ENCODE measurements around the gene SIGLEC5.
"Not testable (repeated sequence)": the region's sequence is repeated elsewhere in the genome, so short reads cannot be mapped to it uniquely, and the experiment has no call there.

Gene SIGLEC5, protein sequence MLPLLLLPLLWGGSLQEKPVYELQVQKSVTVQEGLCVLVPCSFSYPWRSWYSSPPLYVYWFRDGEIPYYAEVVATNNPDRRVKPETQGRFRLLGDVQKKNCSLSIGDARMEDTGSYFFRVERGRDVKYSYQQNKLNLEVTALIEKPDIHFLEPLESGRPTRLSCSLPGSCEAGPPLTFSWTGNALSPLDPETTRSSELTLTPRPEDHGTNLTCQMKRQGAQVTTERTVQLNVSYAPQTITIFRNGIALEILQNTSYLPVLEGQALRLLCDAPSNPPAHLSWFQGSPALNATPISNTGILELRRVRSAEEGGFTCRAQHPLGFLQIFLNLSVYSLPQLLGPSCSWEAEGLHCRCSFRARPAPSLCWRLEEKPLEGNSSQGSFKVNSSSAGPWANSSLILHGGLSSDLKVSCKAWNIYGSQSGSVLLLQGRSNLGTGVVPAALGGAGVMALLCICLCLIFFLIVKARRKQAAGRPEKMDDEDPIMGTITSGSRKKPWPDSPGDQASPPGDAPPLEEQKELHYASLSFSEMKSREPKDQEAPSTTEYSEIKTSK

DNA sequence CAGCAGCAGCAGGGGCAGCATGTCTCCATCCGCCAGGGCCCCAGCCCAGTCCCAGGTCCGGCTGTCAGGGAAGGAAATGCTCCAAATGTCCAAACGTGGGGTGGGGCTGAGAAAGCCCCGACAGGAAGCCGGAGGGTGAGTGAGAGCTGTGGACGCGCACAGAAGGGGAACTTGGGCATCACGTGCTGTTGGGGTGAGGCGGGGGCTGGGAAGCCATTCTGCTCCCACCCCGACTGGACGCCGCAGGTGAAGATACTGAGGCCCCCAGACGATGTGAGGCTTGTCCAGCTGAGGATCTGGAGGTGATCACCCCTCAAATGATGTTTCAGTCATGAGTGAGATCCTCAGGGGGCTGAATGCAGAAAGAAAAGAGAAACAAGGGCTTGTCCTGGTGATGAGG is at the start of gene SIGLEC5:
Gene SIGLEC5, minus strand, starts transcription at position 87 of the 400 bp plus-strand sequence. Its CDS starts 66 bp downstream, at position 21.
- DNase-seq, result not testable (repeated sequence)

DNA sequence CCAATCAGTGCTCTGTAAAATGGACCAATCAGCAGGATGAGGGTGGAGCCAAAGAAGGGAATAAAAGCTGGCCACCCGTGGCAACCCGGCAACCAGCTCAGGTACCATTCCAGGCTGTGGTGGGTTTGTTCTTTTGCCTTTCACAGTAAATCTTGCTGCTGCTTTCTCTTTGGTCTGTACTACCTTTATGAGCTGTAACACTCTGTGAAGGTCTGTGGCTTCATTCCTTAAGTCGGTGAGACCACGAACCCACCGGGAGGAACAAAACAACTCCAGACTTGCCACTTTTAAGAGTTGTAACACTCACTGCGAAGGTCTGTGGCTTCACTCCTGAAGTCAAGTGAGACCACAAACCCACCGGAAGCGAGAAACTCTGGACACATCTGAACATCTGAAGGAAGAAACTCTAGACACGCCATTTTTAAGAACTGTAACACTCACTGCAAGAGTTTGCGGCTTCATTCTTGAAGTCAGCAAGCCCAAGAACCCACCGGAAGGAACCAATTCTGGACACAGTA is 46.4 kb upstream of the SIGLEC5 start:
- no peak for DNase-seq

DNA sequence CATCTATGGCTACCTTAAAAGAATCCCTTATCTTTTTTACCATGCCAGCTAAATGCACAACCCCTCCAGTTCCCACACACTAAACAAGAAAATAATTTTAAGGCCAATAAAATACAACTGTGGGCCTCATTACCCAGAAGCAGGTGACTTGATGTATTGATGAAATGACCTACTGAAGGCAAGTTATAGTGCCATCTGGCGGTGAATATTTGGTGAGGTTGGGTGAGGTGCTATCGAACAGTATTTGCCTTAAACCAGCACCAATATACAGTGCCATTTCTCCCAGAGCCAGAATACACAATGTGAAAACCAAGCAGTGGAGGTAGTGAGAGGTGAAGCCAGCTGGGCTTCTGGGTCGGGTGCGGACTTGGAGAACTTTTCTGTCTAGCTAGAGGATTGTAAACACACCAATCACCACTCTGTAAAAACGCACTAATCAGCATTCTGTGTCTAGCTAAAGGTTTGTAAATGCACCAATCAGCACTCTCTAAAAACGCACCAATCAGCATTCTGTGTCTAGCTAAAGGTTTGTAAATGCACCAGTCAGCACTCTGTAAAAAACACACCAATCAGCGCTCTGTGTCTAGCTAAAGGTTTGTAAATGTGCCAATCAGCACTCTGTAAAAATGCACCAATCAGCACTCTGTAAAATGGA is 45.8 kb upstream of the SIGLEC5 start:
- not testable (repeated sequence) for DNase-seq

DNA sequence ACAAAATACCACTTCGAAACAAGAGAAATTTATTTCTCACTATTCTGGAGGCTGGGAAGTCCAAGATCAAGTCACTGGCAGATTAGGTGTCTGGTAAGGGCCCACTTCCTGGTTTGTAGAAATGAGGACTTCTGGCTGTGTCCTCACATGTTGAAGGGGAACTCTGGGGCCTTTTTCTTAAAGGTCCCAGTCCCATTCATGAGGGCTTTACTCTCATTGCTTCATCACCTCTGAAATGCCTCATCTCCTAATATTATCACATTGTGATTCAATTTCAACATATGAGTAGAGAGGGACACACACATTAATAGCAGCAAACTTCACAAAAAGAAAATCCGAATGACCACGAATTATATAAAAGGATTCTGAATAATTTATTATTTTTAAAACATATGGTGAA is 38.0 kb upstream of the SIGLEC5 start:
- no peak for DNase-seq

DNA sequence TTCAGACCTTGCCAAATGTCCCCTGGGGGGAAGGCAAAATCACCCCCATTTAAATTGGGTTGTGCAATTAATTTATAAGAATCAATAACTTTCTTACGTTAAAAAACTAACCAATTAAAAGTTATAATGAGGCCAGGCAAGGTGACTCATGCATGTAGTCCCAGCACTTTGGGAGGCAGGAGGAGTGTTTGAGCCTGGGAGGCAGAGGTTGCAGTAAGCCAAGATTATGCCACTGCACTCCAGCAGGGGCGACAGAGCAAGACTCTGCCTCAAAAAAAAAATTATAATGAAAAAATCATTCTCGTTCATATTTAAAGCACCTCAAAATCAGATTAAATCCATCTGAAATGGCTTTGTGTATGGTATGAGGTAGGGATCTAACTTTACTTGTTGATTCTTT is 34.8 kb upstream of the SIGLEC5 start:
- no peak for DNase-seq

DNA sequence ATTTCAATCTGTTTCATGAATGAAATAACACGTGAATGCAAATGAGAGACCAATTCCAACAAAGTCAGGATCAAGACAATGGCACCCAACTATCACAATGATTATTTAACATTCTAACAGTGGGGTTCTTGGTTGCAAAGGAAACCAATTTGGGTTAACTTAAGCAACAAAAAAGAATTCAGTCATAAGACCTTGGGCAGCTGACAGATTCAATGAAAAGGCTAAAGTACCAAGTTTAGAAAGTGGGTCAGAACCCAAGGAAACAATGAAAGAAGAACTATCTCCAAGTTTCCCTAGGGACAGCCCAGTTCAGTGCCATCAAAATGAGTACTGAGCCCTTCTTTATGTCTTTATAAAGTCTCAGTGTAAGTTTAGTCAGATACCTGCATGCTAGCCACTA is 33.9 kb upstream of the SIGLEC5 start:
- no peak for DNase-seq

DNA sequence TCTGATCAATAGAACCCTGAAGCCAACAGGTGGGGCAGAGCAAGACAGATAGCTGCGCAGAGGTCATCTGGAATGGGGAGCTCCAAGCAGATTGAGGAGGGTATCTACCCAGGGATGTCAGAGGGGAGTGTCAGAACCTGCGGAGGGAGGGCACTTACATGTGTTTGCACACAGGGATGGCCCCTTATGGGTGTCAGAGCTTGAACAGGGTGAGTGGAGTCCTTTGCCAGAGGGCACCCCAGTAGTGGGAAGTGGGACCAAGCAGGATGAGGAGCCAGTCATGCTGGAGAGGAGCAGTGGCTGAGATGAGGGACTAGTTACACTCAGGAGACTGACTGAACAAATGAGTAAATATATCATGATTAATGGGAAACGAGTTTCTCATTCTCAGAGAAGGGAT is 33.4 kb upstream of the SIGLEC5 start:
- no peak for DNase-seq

DNA sequence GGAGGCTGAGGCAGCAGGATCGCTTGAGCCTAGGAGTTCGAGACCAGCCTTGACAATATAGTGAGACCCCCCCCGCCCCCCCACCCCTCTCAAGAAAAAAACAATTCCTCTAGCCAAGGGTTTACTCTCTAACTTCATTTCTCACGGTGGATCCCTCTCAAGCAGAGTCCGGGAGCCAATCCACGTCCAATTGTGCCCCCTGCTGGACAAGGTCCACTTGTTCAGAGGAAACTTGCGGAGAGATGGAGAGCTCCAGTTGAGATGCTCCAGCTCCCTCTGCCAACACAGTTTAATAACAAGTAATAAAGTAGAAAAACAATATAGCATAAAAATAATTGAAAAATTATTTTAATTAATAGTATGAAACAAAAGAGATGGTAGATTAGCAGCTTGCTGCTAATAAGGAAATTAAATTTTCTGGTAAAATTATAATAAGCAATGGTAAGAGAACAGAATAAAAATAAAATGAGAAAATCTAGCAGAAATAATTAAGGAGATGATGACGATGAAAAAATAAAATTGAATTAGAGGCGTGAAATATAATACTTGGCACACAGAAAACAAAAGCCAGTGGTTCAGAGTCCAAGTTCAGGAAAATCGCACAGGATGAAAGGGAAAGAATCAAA is 30.9 kb upstream of the SIGLEC5 start:
- no peak for DNase-seq

DNA sequence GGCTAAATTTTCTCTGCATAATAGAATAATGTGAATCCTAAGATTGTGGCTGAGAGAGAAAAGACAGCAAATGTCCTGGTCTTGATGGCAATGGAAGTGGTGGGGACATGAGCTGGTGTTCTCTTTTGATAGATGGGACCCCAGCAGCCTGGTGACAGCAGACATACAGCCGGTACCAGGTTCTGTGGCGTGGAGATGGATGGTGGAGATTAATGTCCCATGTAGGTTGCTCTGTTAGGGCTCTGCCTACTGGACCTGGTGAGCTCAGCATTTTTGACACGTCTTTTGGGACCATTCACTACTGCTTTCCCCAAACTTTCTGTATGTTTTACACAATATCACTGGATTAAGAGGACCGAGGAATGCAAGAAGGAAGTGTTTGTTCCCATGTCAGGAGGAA is 24.6 kb upstream of the SIGLEC5 start:
- DNase-seq, result no peak

DNA sequence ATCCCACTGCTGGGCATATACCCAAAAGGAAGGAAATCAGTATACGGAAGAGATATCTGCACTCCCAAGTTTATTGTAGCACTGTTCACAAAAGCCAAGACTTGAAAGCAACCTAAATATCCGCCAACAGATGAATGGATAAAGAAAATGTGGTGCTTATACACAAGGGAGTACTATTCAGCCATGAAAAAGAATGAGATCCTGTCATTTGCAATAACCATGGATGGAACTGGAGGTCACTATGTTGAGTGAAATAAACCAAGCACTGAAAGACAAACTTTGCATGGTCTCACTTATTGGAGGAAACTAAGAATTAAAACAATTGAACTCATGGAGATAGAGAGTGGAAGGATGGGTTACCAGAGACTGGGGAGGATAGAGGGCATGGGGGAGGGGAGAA is 23.0 kb upstream of the SIGLEC5 start:
- no peak for DNase-seq

DNA sequence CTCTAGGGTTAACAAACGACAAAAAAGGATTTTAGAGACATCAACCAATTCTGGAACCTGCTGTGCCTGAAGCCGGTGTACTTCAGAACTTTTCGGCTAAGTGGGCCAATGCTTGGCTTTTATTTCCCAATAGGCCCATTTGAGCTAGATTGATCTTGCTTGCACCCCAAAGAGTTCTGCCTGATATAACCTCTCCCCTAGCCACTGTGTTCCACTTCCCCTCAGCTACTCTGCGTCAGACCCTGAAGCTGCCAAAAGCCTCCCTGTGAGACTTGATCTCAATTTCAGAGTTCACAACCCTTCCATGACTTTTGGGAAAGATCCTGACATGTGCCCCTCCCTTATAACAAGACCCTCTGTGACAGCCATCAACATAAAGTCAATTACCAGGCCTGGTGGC is 22.1 kb upstream of the SIGLEC5 start:
- DNase-seq, result no peak

DNA sequence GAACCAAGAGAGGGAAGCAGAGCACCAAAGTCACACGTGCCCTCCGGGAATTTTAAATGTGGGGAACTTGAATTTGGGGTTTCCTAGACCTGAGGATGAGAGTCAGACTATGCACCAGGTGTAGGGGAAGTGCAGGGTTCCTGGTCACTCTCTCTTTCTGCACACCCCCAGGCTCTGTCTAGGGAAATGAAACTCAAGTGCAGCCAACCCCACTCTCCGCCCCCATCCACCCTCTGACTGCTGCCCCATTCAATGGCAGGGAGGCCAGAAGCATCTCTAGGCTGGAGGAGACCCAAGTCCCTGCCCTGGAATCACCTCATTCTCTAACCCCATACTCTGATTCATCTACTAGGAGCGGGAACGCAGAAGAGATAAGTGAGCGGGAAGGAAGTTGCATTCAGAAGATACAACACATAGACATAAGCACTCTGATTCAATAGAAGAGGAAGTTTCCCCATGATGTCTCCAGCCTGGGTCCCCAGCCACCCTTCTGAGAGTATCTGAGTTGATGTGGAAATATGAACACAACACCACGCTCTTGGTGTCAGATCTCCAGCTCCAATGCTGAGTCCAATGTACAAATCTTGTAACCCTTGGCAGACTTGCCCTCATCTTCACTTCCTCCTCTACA is 21.1 kb upstream of the SIGLEC5 start:
- no peak for DNase-seq

DNA sequence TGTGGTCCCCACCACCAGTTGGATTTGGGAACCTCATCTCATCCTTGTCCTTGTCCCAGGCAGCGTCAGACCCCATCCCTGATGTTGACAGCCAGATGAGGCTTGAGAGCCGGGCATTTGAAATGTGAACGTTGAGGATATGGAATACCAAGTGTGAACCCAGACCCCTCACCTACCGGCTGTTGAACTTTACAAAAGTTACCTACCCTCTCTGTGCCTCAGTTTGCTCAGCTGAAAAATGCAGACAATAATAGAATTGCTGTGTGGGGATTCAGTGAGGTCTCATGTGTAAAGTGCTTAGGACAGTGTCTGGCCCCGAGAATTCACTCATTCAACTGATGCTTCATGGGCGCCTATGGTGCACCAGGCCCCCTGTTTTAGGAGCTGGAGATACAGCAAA is 17.1 kb upstream of the SIGLEC5 start:
- DNase-seq, result no peak

DNA sequence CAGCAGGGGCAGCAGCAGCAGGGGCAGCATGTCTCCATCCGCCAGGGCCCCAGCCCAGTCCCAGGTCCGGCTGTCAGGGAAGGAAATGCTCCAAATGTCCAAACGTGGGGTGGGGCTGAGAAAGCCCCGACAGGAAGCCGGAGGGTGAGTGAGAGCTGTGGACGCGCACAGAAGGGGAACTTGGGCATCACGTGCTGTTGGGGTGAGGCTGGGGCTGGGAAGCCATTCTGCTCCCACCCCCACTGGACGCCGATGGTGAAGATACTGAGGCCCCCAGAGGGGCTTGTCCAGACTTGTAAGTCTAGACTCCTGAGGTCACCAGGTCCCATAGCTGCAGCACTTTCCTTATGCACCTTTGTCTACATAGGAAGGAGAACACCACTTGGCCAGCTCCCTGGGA is 16.5 kb upstream of the SIGLEC5 start, which contains the start of gene SIGLEC14:
Gene SIGLEC14, minus strand, starts transcription at position 96 of the 400 bp plus-strand sequence. Its CDS starts 66 bp downstream, at position 30.
- not testable (repeated sequence) for DNase-seq

DNA sequence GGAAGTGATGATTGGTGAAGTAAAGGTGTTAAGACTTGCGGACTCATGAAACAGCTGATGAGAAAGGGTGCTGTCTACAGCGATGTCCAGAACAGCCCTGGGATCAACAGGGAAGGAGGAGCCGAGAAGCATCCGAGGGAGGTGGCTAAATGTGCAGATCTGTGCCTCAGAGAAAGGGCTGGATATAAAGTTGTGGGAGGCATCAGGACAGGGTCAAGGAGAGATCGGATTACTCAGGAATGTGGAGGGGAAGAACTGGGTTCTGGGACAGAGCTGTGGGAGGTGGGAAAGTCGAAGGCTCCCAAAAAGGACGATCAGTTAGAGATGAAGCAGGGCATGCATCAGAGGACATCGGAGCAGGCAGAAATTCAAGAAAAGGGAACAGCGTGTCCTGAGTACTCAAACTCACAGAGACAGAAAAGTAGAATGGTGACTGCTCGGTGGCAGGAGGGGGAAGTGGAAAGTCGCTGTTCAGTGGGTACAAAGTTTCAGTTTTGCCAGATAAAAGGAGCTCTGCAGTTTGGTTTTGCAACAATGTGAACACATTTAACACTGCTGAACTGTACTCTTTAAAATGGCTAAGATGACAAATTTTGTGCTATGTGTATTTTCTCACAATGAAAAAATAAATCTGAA is 14.6 kb upstream of the SIGLEC5 start:
- no peak for DNase-seq

DNA sequence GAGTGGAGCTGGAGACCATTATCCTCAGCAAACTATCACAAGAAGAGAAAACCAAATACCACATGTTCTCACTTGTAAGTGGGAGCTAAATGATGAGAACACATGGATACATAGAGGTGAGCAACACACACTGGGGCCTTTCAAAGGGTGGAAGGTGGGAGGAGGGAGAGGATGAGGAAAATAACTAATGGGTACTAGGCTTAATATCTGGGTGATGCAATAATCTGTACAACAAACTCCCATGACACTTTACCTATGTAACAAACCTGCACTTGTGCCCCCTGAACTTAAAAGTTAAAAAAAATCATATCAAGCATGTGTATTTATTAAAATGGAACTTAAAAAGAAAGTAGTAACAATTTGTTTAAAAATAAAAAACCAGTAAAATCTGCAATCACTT is 11.4 kb upstream of the SIGLEC5 start:
- no peak for DNase-seq

DNA sequence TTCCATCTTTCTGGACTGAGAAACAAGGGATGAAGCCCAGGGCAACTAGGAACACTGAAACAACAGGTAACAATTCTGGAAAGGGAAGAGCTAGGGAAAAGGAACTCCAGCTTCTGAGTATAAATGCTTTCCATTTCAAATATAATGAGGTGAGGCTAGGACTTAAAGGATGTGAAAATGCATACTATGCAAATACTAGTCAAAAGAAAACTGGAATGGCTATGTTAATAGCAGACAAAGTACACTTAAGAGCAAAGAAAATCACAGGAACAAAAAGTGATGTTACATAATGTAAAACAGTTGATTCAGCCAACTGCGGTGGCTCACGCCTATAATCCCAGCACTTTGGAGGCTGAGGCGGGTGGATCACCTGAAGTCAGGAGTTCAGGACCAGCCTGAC is 10.2 kb upstream of the SIGLEC5 start:
- no peak for DNase-seq

DNA sequence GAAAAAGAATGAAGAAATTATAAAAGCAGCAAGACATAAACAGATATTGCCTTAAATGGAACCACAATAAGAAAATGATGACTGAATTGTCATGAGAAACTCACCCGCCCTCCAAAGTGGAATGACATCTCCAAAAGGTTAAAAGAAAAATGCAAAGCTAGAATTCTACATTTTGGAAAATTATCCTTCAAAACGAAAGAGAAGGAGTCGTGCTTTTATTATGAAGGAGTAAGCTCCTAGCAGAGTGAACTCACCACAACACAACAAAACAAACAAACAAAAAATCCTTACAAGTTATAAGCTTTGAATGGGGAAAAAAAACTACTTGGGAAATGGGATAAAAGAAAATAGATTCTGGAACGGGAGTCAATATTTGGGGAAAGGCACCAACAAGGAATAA is 9.7 kb upstream of the SIGLEC5 start:
- DNase-seq, result no peak

DNA sequence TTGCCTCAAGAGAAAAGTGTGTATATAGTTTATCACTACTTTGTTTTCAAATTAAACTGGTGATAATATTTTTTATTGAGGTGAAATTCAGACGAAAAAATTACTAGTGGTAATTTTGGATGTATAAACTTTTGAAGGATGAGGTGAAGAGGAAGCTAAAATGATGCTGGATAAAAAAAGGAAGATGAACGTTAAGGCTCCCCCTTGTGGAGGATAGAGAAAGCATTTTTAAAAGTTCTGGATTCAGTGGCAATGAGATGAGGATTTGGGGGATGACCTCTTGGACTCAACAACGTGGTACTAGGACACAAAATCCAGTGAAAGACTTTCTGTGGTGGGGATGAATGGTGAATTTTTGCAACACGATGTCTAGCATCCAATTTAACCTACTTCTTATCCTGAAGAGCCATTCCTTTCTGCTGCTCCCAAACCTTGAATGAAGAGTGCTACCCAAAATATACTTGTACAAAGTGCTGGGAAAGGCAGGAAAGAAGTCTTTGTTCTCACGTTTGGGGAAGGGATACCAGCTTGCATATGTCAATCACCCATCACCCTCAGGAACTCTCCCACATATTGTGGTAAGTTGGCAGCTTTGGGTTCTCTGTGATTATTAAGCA is 7.3 kb upstream of the SIGLEC5 start:
- no peak for DNase-seq

DNA sequence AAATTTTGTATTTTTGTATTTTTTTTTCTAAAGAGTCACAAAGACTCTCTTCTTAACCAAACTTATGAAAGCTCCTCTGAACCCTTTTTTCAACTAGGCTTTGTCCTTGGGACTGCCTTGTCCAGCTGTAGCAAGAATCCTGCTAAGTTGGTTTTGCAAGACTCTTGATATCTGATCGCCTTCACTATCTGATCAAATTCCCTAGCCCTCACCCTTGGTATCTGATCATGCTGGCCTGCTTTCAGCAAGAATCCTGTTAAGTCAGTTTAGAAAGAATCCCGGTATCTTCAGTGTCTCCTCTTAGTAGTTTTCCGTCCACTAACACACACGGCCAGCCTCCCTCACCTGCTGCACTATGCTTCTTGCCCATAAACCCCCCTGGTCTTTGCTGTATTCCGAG is 1.9 kb upstream of the SIGLEC5 start:
- DNase-seq, result no peak

DNA sequence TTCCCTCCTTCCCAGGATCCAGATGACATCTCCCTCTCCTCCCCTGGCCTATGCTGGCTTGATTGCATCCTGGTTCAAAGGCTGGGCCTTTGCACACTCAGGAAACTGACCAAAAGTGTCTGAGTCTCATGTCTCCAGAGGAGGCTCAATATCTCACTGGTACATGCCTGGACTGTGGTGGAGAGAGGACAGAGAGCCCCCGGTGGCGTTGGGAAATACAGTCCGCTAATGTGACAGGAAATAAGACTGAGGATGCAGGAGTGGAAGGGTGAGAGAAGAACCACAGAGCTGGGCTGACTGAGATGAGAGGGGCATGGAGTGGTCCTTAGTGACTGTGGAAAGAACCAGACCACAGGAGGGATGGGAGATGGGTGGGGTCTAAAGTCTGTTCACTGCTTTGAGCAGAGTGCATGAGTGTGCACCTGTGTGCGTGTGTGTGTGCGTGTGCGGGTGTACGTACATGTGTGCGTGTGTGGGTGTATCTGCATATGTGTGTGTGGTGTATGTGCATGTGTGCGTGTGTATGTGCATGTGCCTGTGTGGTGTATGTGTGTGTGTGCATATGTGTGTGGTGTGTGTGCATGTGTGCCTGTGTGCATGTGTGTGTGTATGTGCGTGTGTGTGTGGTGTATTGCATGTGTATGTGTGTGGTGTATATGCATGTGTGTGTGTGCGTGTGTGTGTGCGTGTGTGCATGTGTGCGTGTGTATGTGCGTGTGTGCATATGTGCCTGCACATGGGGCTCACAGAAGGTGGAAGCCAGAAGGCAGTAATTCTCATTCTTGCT is 1.9 kb downstream of the SIGLEC5 start:
- no peak for DNase-seq

Measured in cortex of kidney (tissue), 1 donor.